HEK293 (cell line): ENCODE measurements around the gene CDK8.

Experiments
- CTCF ChIA-PET: fragments of 350-600 bp; formaldehyde crosslinking; extraction: SDS; loops from one replicate; lab custom pipeline; 2021; ENCODE audit warnings: antibody characterized with exemption; lab: Yijun Ruan, JAX
- POLR2A ChIA-PET: fragments of 300-600 bp; formaldehyde crosslinking; extraction: SDS; loops from one replicate; lab custom pipeline; 2020; ENCODE audit warnings: antibody characterized with exemption, inconsistent platforms; lab: Yijun Ruan, JAX
- H3K27ac ChIP-seq: fragments of 200-500 bp; sonication (Bioruptor generic); 2 replicates; pipeline ENCODE4 v1.5.1; 2014; ENCODE audit warnings: low read depth, low read length, control low read depth, inconsistent platforms; ENCODE audit errors: extremely low read depth
- H3K36me3 ChIP-seq, 2 experiments: fragments of 200-500 bp in 1 of 2; sonication (Bioruptor generic) in 1 of 2; 1 replicate in 1 of 2; 2 replicates in 1 of 2; pipeline ENCODE4 v1.5.1; 2014 to 2017; ENCODE audit warnings: inconsistent platforms in 2 of 2, low read length in 2 of 2; ENCODE audit not compliant: control insufficient read depth in 2 of 2, insufficient read depth in 1 of 2
- H3K4me1 ChIP-seq: fragments of 200-500 bp; sonication (Bioruptor generic); 2 replicates; pipeline ENCODE4 v1.5.1; 2014; ENCODE audit warnings: mild to moderate bottlenecking, low read length, inconsistent platforms; ENCODE audit not compliant: control insufficient read depth, insufficient read depth
- H3K4me3 ChIP-seq: 2 replicates; pipeline ENCODE4 v1.5.1; 2011; ENCODE audit warnings: low read depth, mild to moderate bottlenecking, control low read depth, low read length, moderate library complexity
- H3K9me3 ChIP-seq: fragments of 200-500 bp; sonication (Bioruptor generic); 2 replicates; pipeline ENCODE4 v1.5.1; 2014; ENCODE audit warnings: low read depth, low read length, inconsistent platforms; ENCODE audit not compliant: control insufficient read depth, insufficient read depth
- FEZF1 ChIP-seq: fragments of 450-650 bp; formaldehyde crosslinking; IDR thresholded peaks from 2 replicates; pipeline ENCODE4 v1.5.1; 2016; ENCODE audit warnings: missing biosample characterization, missing genetic modification characterization
- OVOL3 ChIP-seq: fragments of 450-650 bp; formaldehyde crosslinking; IDR thresholded peaks from 2 replicates; pipeline ENCODE4 v1.5.1; 2016; ENCODE audit warnings: missing biosample characterization, missing genetic modification characterization
- ZBTB49 ChIP-seq: fragments of 450-650 bp; formaldehyde crosslinking; IDR thresholded peaks from 2 replicates; pipeline ENCODE4 v1.5.1; 2016; ENCODE audit warnings: missing biosample characterization, missing genetic modification characterization, low read depth
- ZFP37 ChIP-seq: fragments of 450-650 bp; formaldehyde crosslinking; IDR thresholded peaks from 2 replicates; pipeline ENCODE4 v1.5.1; 2016; ENCODE audit warnings: missing biosample characterization, missing genetic modification characterization
- ZNF112 ChIP-seq: fragments of 450-650 bp; formaldehyde crosslinking; IDR thresholded peaks from 2 replicates; pipeline ENCODE4 v1.5.0; 2017; ENCODE audit warnings: missing biosample characterization, missing genetic modification characterization
- ZNF169 ChIP-seq: fragments of 450-650 bp; formaldehyde crosslinking; IDR thresholded peaks from 2 replicates; pipeline ENCODE4 v1.5.1; 2016; ENCODE audit warnings: missing biosample characterization, missing genetic modification characterization
- ZNF211 ChIP-seq: fragments of 450-650 bp; formaldehyde crosslinking; IDR thresholded peaks from 2 replicates; pipeline ENCODE4 v1.5.1; 2016; ENCODE audit warnings: low read depth, missing biosample characterization, missing genetic modification characterization
- ZNF24 ChIP-seq: fragments of 450-650 bp; formaldehyde crosslinking; IDR thresholded peaks from 2 replicates; pipeline ENCODE4 v1.5.1; 2016; ENCODE audit warnings: missing biosample characterization, missing genetic modification characterization
- ZNF354C ChIP-seq: fragments of 450-650 bp; formaldehyde crosslinking; IDR thresholded peaks from 2 replicates; pipeline ENCODE4 v1.5.1; 2016; ENCODE audit warnings: missing biosample characterization, missing genetic modification characterization, low read depth, borderline replicate concordance
- ZNF404 ChIP-seq: fragments of 450-650 bp; formaldehyde crosslinking; IDR thresholded peaks from 2 replicates; pipeline ENCODE4 v1.5.1; 2017; ENCODE audit warnings: missing biosample characterization, missing genetic modification characterization
- ZNF426 ChIP-seq: fragments of 450-650 bp; formaldehyde crosslinking; IDR thresholded peaks from 2 replicates; pipeline ENCODE4 v1.5.1; 2017; ENCODE audit warnings: missing biosample characterization, missing genetic modification characterization, mild to moderate bottlenecking, inconsistent platforms, moderate library complexity
- ZNF501 ChIP-seq: fragments of 450-650 bp; formaldehyde crosslinking; IDR thresholded peaks from 2 replicates; pipeline ENCODE4 v1.5.1; 2016; ENCODE audit warnings: missing biosample characterization, missing genetic modification characterization
- ZNF530 ChIP-seq: fragments of 450-650 bp; formaldehyde crosslinking; IDR thresholded peaks from 2 replicates; pipeline ENCODE4 v1.5.1; 2016; ENCODE audit warnings: low read depth, missing biosample characterization, missing genetic modification characterization
- ZNF544 ChIP-seq: fragments of 450-650 bp; formaldehyde crosslinking; IDR thresholded peaks from 2 replicates; pipeline ENCODE4 v1.5.0; 2017; ENCODE audit warnings: missing biosample characterization, missing genetic modification characterization
- ZNF664 ChIP-seq: fragments of 450-650 bp; formaldehyde crosslinking; IDR thresholded peaks from 2 replicates; pipeline ENCODE4 v1.5.1; 2016; ENCODE audit warnings: missing biosample characterization, missing genetic modification characterization
- ZNF701 ChIP-seq: fragments of 450-650 bp; formaldehyde crosslinking; IDR thresholded peaks from 2 replicates; pipeline ENCODE4 v1.5.1; 2016; ENCODE audit warnings: missing biosample characterization, missing genetic modification characterization
- TF ChIP-seq, protein P1 (sequence below): fragments of 450-650 bp; formaldehyde crosslinking; conservative IDR thresholded peaks from 2 replicates; pipeline ENCODE4 v1.5.1; 2016; ENCODE audit warnings: low read depth, missing biosample characterization, missing genetic modification characterization

CDK8 gene

DNA sequence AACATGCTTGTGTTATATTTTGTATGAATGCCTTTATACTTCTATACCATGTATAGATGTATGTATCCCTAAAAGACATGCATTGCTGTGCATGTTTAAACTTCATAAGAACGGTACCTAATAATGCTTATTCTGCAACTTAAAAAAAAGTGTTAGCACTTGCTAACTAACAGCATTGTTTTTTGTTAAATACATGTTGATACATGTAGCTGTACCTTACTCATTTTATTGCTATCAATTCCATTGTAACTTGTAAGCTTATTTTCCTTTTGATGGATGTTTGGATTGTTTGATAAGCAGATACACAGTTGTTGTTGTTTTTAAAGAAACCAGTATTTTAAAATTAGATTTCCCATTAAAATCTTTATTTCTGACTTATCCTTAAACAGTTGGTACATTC lies 53.8 kb downstream of the CDK8 start:
- CTCF ChIA-PET = no interaction called here

DNA sequence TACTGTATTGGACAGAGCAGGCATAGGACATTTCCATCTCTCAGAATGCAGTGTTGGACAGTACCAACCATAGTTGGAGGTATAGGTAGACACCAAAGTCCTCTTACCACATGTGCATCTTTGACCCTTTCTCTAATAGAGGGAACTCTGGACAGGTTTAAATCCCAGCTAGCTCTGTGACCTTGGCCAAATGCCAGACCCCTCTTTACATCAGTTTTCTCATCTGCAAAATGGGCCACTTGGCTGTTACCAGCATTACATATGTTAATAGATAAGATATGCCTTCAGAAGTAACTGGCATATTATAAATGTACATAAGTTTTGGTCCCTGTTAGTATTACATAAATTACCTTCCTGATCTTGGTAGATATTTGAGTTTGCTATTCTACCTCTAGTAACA lies 54.3 kb downstream of the CDK8 start:
- Histone ChIP-seq H3K9me3 (no peaks in the 10 kb centered on the region), H3K27ac (no peak overlapping the region), H3K36me3 (no peaks in the 10 kb centered on the region), H3K4me1 (no peaks in the 10 kb centered on the region), H3K4me3 (no peak overlapping the region)
- ChIA-PET POLR2A (no interaction called here), CTCF (no interaction called here)
- TF ChIP-seq ZNF169 (tag by site-specific recombination) = no peak
- no peak for TF ChIP-seq ZNF530 (tag by site-specific recombination)
- no peak for TF ChIP-seq ZNF354C (tag by site-specific recombination)
- TF ChIP-seq ZNF701 (tag by site-specific recombination) = no peak
- no peak for TF ChIP-seq FEZF1 (tag by site-specific recombination)
- TF ChIP-seq ZNF426 (tag by site-specific recombination) = no peak

More for the DNA sequence above, 53.8 kb downstream of the CDK8 start:
- no peak overlapping the region for H3K4me3 ChIP-seq
- H3K4me1 ChIP-seq = no peaks in the 10 kb centered on the region
- no peaks in the 10 kb centered on the region for H3K9me3 ChIP-seq
- TF ChIP-seq ZNF24 (tag by site-specific recombination) = no peak
- TF ChIP-seq ZNF112 (tag by site-specific recombination) = no peak
- no peak for TF ChIP-seq ZNF664 (tag by site-specific recombination)
- TF ChIP-seq ZNF544 = no peak
- TF ChIP-seq ZNF404 (tag by site-specific recombination) = no peak
- no peak for TF ChIP-seq ZNF501 (tag by site-specific recombination)
- TF ChIP-seq ZNF211 (tag by site-specific recombination) = no peak
- TF ChIP-seq OVOL3 (tag by site-specific recombination) = no peak
- TF ChIP-seq, protein P1, sequence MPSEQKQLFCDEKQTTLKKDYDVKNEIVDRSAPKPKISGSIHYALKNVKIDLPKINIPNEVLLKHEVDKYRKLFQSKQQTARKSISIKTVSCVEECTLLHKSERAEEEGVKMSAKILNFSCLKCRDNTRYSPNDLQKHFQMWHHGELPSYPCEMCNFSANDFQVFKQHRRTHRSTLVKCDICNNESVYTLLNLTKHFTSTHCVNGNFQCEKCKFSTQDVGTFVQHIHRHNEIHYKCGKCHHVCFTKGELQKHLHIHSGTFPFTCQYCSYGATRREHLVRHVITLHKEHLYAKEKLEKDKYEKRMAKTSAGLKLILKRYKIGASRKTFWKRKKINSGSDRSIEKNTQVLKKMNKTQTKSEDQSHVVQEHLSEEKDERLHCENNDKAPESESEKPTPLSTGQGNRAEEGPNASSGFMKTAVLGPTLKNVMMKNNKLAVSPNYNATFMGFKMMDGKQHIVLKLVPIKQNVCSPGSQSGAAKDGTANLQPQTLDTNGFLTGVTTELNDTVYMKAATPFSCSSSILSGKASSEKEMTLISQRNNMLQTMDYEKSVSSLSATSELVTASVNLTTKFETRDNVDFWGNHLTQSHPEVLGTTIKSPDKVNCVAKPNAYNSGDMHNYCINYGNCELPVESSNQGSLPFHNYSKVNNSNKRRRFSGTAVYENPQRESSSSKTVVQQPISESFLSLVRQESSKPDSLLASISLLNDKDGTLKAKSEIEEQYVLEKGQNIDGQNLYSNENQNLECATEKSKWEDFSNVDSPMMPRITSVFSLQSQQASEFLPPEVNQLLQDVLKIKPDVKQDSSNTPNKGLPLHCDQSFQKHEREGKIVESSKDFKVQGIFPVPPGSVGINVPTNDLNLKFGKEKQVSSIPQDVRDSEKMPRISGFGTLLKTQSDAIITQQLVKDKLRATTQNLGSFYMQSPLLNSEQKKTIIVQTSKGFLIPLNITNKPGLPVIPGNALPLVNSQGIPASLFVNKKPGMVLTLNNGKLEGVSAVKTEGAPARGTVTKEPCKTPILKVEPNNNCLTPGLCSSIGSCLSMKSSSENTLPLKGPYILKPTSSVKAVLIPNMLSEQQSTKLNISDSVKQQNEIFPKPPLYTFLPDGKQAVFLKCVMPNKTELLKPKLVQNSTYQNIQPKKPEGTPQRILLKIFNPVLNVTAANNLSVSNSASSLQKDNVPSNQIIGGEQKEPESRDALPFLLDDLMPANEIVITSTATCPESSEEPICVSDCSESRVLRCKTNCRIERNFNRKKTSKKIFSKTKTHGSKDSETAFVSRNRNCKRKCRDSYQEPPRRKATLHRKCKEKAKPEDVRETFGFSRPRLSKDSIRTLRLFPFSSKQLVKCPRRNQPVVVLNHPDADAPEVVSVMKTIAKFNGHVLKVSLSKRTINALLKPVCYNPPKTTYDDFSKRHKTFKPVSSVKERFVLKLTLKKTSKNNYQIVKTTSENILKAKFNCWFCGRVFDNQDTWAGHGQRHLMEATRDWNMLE (tag by site-specific recombination) = no peak
- no peak for TF ChIP-seq ZFP37 (tag by site-specific recombination)
- TF ChIP-seq ZBTB49 (tag by site-specific recombination) = no peak
- no peaks in the 10 kb centered on the region for H3K36me3 ChIP-seq
- H3K27ac ChIP-seq = no peak overlapping the region
- POLR2A ChIA-PET = no interaction called here
